Subcutaneous adipose tissue (tissue), 4 donors: ENCODE results near the gene FAH. TPM values are rescaled to one million over a fixed set of nuclear protein-coding genes. Genes with fewer than 3 reads are reported as not detected.

Source experiments
- total RNA-seq, 4 donors: library from RNA; depleted of rRNA; stranded (reverse); fragments of >200 nt; gene quantifications; one replicate each; pipeline ENCODE4 v1.1.0, GENCODE V29; 2016
- TF ChIP-seq, protein P1 (sequence below): fragments of 450-650 bp; IDR thresholded peaks from one replicate; pipeline ENCODE4 v1.5.1; 2016; ENCODE audit warnings: low read depth, mild to moderate bottlenecking, control low read depth, antibody characterized with exemption, moderate library complexity

FAH gene
- total RNA-seq, 4 donors from 2014 or later, result 87.6 to 196 (median 109) TPM

DNA sequence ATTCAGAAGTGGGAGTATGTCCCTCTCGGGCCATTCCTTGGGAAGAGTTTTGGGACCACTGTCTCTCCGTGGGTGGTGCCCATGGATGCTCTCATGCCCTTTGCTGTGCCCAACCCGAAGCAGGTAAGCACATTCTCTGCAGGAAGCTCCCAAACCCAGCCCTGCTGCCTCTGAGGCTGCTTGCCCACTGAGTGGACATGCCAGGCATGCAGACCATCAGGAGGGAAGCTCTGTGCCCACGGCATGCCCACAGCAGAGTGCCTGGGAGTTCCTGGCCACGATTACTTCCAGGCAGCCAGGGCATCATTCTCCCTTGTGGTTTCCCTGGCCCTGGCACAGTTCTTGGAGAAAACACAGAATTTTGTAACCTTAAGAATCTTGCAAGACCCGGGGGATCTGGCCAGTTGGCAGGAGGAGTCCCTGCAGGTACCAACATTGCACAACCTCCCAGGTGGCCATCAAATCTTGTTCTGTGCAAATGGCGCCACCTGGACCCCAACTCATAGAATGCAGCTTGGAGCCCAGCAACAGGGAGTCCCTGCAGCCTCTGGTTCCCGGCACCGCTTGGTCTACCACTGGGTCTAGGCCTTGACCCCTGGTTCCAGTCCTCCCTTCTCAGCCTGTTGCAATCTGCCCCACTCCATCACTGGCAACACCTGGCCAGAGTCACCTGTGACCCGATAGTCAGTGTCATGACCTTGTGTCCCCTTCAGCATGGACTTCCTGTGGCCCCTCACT is 20.4 kb downstream of the FAH start:
- TF ChIP-seq, protein P1, sequence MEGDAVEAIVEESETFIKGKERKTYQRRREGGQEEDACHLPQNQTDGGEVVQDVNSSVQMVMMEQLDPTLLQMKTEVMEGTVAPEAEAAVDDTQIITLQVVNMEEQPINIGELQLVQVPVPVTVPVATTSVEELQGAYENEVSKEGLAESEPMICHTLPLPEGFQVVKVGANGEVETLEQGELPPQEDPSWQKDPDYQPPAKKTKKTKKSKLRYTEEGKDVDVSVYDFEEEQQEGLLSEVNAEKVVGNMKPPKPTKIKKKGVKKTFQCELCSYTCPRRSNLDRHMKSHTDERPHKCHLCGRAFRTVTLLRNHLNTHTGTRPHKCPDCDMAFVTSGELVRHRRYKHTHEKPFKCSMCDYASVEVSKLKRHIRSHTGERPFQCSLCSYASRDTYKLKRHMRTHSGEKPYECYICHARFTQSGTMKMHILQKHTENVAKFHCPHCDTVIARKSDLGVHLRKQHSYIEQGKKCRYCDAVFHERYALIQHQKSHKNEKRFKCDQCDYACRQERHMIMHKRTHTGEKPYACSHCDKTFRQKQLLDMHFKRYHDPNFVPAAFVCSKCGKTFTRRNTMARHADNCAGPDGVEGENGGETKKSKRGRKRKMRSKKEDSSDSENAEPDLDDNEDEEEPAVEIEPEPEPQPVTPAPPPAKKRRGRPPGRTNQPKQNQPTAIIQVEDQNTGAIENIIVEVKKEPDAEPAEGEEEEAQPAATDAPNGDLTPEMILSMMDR, result no peak

DNA sequence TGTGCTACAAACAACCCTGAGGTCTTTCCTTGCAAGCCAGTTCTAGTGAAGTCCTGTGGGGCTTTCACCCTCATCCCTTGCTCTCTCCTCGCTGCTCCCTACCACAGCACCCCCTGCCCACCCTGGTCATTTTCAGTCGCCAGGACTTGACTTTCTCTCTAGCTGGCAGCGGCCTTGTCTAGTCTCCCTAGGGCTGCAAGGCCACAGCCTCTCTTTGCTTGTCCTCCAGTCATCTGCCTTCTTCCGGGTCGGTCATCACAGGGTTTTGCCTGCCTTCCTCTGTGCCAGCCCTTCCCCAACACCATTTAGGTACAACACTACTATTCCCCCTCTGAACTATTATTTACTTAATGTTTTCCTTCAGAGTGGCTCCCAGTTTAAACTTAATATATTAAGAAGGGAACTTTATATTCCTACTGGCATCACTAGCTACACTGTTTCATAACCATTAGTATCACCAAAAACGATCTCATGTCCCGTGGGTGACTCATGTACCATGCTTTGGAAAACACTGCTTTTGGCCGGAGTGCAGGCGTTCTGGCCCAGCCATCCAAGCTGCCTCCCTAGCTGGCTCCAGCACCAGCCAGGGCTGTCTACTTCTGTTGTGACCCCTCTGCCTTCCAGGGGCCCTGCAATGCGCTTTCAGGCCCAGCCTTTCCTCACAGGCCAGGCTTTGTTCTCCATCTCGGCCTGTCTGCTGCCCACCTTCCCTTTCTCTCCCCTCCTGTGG is 21.4 kb downstream of the FAH start:
- TF ChIP-seq, protein P1, result no peak

DNA sequence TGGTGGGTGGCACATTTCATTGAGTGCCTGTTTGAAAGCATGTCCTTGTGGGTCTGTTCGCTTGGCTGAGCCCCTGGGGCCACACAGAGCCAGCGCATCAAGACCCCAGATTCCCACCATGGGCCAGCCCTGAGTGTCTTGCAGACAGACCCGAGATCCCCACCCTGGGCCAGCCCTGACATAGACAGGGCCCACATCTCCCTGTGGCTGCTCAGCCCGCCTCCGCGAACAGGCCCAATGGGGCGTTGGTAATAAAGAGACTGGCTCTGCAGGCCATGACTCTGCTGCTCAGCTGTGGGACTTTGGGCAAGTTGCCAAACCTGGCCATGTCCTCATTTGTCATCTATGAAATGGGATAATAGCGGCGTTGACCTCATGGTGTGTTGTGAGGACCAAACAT is 22.6 kb downstream of the FAH start:
- TF ChIP-seq, protein P1, result no peak

DNA sequence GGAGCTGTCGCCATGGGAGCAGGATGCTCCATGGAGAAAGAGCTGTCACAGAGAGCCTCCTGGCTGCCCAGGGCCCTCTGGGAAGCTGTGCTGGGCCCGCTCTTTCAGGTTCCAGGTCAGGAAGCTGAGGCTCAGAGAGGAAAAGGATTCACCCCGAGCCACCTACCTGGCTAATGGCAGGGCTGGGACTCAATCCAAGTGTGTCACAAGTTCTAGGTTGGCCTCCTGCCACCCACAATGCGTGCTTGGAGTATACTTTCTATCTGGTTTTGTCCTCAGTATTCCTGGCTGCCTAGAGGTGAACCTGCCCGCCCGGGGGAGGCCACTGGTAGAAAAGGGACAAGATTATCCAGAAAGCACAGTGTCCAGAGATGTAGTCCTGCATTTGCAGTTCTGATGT is 23.6 kb downstream of the FAH start:
- TF ChIP-seq, protein P1, result no peak

DNA sequence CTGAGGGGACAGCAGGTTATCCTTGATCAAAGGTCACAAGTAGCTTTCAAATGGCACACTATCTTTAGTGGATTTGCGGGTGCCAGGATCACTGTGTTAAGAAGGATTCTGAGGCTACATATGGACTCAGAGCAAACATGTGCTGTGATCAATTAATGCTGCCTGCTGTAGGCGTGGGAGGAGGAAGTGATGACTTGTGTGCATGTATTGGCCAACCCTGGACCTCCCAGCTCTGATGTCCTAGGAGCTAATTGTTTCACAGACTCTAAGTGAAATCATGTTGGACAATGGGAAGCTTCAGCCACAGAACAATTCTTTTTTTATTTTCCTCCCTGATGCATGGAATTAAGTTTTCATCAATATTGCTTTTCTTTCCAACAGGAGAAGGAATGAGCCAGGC is 24.4 kb downstream of the FAH start:
- TF ChIP-seq, protein P1, result no peak

DNA sequence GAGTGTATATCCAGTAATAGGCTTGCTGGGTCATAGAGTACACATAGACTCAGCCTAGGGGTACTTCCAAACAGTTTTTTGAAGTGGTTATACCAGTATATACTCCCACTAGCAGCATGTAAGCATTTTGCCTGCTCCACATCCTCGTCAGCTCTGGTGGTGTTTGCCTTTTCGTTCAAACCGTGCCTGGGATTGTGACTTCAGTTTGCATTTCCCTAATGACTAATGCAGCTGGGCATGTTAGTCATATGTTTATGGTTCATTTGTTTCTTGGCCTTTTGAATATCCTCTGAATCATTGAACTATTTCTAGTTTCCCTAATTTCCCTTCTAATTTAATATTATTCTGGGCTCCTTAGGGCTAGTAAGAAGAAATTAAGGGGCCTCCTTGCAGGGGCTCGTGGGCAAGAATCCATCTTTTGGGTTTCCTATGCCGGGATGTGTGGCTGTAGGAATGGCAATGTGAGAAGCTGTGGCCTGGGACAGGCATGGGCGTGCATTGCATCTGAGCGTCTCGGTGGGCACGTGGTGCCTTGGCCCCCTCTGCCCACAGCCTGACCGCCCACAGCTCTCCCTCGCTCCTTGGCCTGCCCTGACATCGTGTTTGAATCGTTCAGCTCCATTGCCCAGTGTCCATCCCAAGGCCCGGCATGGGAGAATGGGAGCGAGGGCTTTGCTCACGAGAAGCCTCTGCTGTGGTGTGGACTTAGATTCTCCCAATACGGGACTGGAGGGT is 26.4 kb downstream of the FAH start:
- TF ChIP-seq, protein P1, result no peak

DNA sequence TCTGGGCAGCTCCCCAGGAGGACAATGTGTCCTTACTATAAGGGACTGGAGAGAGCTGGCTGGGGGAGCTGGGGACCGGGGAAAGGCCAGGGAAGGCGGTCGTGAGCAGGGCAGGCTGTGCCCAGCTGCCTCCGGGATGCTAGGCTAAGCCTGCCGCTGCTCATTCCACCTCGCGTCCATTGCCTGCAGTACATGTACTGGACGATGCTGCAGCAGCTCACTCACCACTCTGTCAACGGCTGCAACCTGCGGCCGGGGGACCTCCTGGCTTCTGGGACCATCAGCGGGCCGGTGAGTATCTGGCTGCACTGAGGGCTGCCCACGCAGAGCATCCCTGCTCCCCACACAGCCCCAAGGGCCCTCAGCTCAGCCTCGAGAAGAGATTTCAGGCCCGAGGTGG is 27.1 kb downstream of the FAH start:
- TF ChIP-seq, protein P1, result no peak
